GM20000 (cell line): ENCODE results near the gene SERINC4.
"Not testable (repeated sequence)": the region's sequence is repeated elsewhere in the genome, so short reads cannot be mapped to it uniquely, and the experiment has no call there.

ENCODE experiments used
- DNase-seq: peaks from one replicate; pipeline ENCODE4 v3.0.0; 2012; ENCODE audit warnings: low spot score
- CTCF ChIP-seq: IDR thresholded peaks from 2 replicates; pipeline ENCODE4 v1.5.1; 2012; ENCODE audit warnings: mild to moderate bottlenecking, control low read depth; ENCODE audit errors: extremely low read depth, missing control alignments

SERINC4 gene

GRCh38 chr15:43824302-43825246 lies 24.6 kb upstream of the SERINC4 start, which contains the start of gene MFAP1:
MFAP1 (minus strand) TSS chr15:43824690; CDS start chr15:43824569, 121 bp downstream.
- DNase-seq = peak; percentile 91
- TF ChIP-seq CTCF = no peak

DNA sequence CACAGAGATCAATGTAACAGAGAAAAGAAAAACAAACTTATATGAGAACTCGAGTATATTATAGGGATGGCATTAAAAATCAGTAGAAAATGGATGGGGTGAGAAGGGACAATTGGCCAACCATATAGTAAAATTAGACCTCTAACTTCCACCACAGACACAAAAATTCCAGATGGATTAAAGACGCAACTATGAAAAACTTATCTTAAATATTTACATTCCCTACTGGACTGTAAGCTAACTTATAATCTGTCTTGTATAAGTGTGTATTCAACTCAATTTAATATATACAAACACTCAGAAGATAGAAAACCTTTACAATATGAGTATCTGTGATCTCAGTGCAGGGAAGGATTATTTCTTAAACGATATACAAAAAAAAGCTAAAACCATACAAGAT lies 21.5 kb upstream of the SERINC4 start:
- TF ChIP-seq CTCF = no peak
- DNase-seq = no peak

- DNase-seq = not testable (repeated sequence)
Measured at GRCh38 chr15:43815064-43815463, 15.0 kb upstream of the SERINC4 start.

DNA sequence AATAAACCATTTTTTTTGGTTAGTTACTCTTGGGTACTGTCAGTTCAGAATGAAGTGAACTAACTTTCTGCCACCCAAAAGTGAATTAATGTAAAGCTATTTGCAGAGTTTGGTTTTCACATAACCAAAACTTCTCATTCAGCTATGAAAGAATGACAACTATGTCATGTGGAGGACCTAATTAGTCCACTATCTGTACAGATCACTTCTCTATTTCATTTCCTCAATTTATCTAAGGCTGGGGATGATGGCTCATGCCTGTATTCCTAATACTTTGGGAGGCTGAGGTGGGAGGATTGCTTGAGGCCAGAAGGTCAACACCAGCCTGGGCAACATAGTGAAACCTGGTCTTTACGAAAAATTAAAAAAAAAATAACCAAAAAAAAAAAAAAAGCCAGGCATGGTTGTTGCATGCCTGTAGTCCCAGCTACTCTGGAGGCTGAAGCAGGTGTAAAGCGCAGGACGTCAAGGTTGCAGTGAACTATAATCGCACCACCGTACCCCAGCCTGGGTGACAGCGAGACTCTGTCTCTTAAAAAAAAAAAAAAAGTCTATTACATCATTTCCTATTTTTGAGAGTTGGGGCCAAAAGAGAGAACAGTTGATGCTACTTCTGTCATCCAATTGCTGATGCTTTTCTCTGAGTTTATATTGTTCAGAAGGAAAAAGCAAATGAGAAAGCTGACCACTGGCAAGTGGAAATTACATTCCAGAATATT lies 9.1 kb upstream of the SERINC4 start:
- TF ChIP-seq CTCF = no peak
- peak; percentile 45 for DNase-seq

GRCh38 chr15:43808435-43808950 lies 8.5 kb upstream of the SERINC4 start:
- no peak for TF ChIP-seq CTCF
- no peak for DNase-seq

GRCh38 chr15:43802676-43803075 lies 2.7 kb upstream of the SERINC4 start:
- DNase-seq = not testable (repeated sequence)

DNA sequence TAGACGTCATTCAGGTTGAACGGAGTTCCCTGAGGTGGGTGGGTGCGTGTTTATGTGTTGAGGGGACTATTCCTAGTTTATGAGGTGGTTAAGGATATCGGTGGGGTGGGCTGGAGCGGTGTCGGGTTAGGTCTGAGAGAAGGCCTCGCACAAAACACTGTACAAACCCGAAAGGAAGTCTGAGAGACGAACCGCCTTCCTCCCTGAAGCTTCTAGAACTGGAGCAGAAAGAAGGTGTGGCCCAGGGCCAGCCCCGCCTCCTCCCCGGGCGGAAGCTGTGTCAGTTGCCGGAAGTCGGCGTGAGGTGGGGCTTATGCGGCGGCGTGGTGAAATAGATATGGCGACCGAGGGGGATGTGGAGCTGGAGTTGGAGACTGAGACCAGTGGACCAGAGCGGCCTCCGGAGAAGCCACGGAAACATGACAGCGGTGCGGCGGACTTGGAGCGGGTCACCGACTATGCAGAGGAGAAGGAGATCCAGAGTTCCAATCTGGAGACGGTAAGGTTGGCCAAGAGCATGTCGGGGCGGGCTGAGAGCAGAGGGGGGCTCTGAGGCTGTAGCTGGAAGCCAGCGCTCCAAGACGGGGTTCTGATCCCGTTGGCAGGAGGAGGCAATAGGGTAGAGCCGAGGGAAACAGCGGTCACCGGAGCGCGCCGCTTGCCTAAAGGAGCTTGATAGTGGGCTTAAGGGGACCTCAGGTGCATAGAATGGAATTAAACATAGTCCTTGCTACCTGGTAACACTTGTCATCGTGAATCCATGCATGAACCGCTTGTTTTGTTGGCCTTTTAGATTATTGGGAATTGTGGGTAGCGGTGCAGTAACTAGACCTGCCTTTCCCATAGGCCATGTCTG lies 494 bp upstream of the SERINC4 start, which contains the start of gene HYPK:
Gene HYPK (plus strand): TSS at position 314 of the 856 bp plus-strand sequence. CDS start 24 bp downstream, at position 338.
- no peak for TF ChIP-seq CTCF
- DNase-seq = peak; percentile 81
